ENCODE data around the gene EFNA4.

Gene EFNA4

GRCh38 chr1:155092131-155092530, 28.6 kb downstream of the EFNA4 start:
- CTCF ChIA-PET = interaction anchor here (0.8 to 6.8 kb wide), 42 partner anchors 8 to 559 kb away, joined by 3 to 457 read pairs (median 7); partner anchors contain the start of genes DPM3, EFNA1, EFNA3 and EFNA4
- POLR2A ChIA-PET = interaction anchor here (1.5 kb wide), 1 partner anchor 76 kb away, joined by 6 read pairs; no protein-coding TSS in a partner anchor
- no peak for DNase-seq (ENCODE audit: low read depth, low spot score)
- no peak overlapping the region for H3K4me3 ChIP-seq (ENCODE audit: low read depth, low read length)
- TF ChIP-seq CTCF (IDR thresholded peaks at IDR 0.05; ENCODE audit: insufficient read depth, low read length, missing control alignments) = no peak

- TF ChIP-seq CTCF (IDR thresholded peaks at IDR 0.05; ENCODE audit: insufficient read depth, low read length, missing control alignments) = no peak
- H3K4me3 ChIP-seq (ENCODE audit: low read depth, low read length) = no peak overlapping the region
- CTCF ChIA-PET = interaction anchor here (1.0 to 6.8 kb wide), 11 partner anchors 14 to 77 kb away, joined by 5 to 457 read pairs (median 19); partner anchors contain the start of genes EFNA1, EFNA3, KRTCAP2 and TRIM46
- POLR2A ChIA-PET = no interaction called here
- DNase-seq (ENCODE audit: low read depth, low spot score) = no peak
These were observed 29.1 kb downstream of the EFNA4 start for GRCh38 chr1:155092641-155093040.

- peak; percentile 11 for TF ChIP-seq CTCF (IDR thresholded peaks at IDR 0.05; ENCODE audit: insufficient read depth, low read length, missing control alignments)
- CTCF ChIA-PET = interaction anchor here (0.6 to 7.0 kb wide), 8 partner anchors 14 to 133 kb away, joined by 3 to 457 read pairs (median 4); partner anchors contain the start of genes KRTCAP2 and TRIM46
- DNase-seq (ENCODE audit: low read depth, low spot score) = no peak
- POLR2A ChIA-PET = no interaction called here
- H3K4me3 ChIP-seq (ENCODE audit: low read depth, low read length) = no peak overlapping the region
These were observed 30.5 kb downstream of the EFNA4 start for GRCh38 chr1:155093911-155094621.

- no peak overlapping the region for H3K4me3 ChIP-seq (ENCODE audit: low read depth, low read length)
- TF ChIP-seq CTCF (IDR thresholded peaks at IDR 0.05; ENCODE audit: insufficient read depth, low read length, missing control alignments) = no peak
- CTCF ChIA-PET = interaction anchor here (1.2 to 7.0 kb wide), 9 partner anchors 10 to 132 kb away, joined by 3 to 168 read pairs (median 5); partner anchors contain the start of genes KRTCAP2 and TRIM46
- no peak for DNase-seq (ENCODE audit: low read depth, low spot score)
- POLR2A ChIA-PET = no interaction called here
These were observed 31.0 kb downstream of the EFNA4 start for GRCh38 chr1:155094622-155094948.

GRCh38 chr1:155099331-155099730, 35.8 kb downstream of the EFNA4 start:
- no peak overlapping the region for H3K4me3 ChIP-seq (ENCODE audit: low read depth, low read length)
- ChIA-PET POLR2A (no interaction called here), CTCF (interaction anchor here (1.1 to 7.0 kb wide), 3 partner anchors 9 to 70 kb away, joined by 4 to 168 read pairs (median 16); partner anchors contain the start of genes KRTCAP2 and TRIM46)
- no peak for TF ChIP-seq CTCF (IDR thresholded peaks at IDR 0.05; ENCODE audit: insufficient read depth, low read length, missing control alignments)
- DNase-seq (ENCODE audit: low read depth, low spot score) = no peak

GRCh38 chr1:155103325-155103724, 39.8 kb downstream of the EFNA4 start:
- POLR2A ChIA-PET = no interaction called here
- DNase-seq (ENCODE audit: low read depth, low spot score) = no peak
- no peak for TF ChIP-seq CTCF (IDR thresholded peaks at IDR 0.05; ENCODE audit: insufficient read depth, low read length, missing control alignments)
- H3K4me3 ChIP-seq (ENCODE audit: low read depth, low read length) = no peak overlapping the region
- CTCF ChIA-PET = interaction anchor here (0.9 to 4.1 kb wide), 4 partner anchors 12 to 72 kb away, joined by 3 to 30 read pairs (median 4); no protein-coding TSS in a partner anchor

Data from AG04449 (cell line).